HepG2 (cell line): ENCODE results near the gene KCNB1.

ENCODE experiments used
- ATM ChIP-seq: fragments of 450-650 bp; IDR thresholded peaks from 2 replicates; pipeline ENCODE4 v1.7.1; 2017; ENCODE audit warnings: mild to moderate bottlenecking, borderline replicate concordance
- BHLHE40 ChIP-seq: IDR thresholded peaks from 2 replicates; pipeline ENCODE4 v1.6.1; 2011; ENCODE audit warnings: low read length, improper control_type of control experiment
- CHD2 ChIP-seq: IDR thresholded peaks from 2 replicates; pipeline ENCODE4 v1.6.1; 2011; ENCODE audit warnings: low read depth, low read length, improper control_type of control experiment
- PBX3 ChIP-seq: sonication (generic); formaldehyde crosslinking; IDR thresholded peaks from 2 replicates; pipeline ENCODE4 v1.8.1; 2023; ENCODE audit warnings: missing genetic modification reagents, inconsistent platforms, borderline replicate concordance
- RNF2 ChIP-seq: fragments of 450-650 bp; conservative IDR thresholded peaks from 2 replicates; pipeline ENCODE4 v1.6.1; 2016; ENCODE audit warnings: low read depth
- ZKSCAN8 ChIP-seq: IDR thresholded peaks from 2 replicates; pipeline ENCODE4 v1.6.1; 2016; ENCODE audit warnings: borderline replicate concordance, missing genetic modification reagents, missing compliant biosample characterization
- ZNF766 ChIP-seq: sonication (generic); formaldehyde crosslinking; IDR thresholded peaks from 2 replicates; pipeline ENCODE4 v1.5.0; 2020; ENCODE audit warnings: missing genetic modification reagents, borderline replicate concordance
- TF ChIP-seq, protein P1 (sequence below): sonication (generic); formaldehyde crosslinking; IDR thresholded peaks from 2 replicates; pipeline ENCODE4 v1.5.0; 2020; ENCODE audit warnings: mild to moderate bottlenecking, missing genetic modification reagents, moderate library complexity
- TF ChIP-seq, protein P2 (sequence below): sonication (generic); formaldehyde crosslinking; IDR thresholded peaks from 2 replicates; pipeline ENCODE4 v1.4.0; 2020; ENCODE audit warnings: missing genetic modification reagents, borderline replicate concordance
- TF ChIP-seq, protein P3 (sequence below): sonication (generic); formaldehyde crosslinking; IDR thresholded peaks from 2 replicates; pipeline ENCODE4 v1.4.0; 2020; ENCODE audit warnings: mild to moderate bottlenecking, missing genetic modification reagents

- TF ChIP-seq ZNF766 (CRISPR knock-in tag) (no peak), BHLHE40 (no peak), ATM (no peak), PBX3 (CRISPR knock-in tag) (no peak), CHD2 (no peak), RNF2 (no peak), ZKSCAN8 (CRISPR knock-in tag) (no peak)
- TF ChIP-seq, protein P1, sequence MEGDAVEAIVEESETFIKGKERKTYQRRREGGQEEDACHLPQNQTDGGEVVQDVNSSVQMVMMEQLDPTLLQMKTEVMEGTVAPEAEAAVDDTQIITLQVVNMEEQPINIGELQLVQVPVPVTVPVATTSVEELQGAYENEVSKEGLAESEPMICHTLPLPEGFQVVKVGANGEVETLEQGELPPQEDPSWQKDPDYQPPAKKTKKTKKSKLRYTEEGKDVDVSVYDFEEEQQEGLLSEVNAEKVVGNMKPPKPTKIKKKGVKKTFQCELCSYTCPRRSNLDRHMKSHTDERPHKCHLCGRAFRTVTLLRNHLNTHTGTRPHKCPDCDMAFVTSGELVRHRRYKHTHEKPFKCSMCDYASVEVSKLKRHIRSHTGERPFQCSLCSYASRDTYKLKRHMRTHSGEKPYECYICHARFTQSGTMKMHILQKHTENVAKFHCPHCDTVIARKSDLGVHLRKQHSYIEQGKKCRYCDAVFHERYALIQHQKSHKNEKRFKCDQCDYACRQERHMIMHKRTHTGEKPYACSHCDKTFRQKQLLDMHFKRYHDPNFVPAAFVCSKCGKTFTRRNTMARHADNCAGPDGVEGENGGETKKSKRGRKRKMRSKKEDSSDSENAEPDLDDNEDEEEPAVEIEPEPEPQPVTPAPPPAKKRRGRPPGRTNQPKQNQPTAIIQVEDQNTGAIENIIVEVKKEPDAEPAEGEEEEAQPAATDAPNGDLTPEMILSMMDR (CRISPR knock-in tag): no peak
- TF ChIP-seq, protein P2, sequence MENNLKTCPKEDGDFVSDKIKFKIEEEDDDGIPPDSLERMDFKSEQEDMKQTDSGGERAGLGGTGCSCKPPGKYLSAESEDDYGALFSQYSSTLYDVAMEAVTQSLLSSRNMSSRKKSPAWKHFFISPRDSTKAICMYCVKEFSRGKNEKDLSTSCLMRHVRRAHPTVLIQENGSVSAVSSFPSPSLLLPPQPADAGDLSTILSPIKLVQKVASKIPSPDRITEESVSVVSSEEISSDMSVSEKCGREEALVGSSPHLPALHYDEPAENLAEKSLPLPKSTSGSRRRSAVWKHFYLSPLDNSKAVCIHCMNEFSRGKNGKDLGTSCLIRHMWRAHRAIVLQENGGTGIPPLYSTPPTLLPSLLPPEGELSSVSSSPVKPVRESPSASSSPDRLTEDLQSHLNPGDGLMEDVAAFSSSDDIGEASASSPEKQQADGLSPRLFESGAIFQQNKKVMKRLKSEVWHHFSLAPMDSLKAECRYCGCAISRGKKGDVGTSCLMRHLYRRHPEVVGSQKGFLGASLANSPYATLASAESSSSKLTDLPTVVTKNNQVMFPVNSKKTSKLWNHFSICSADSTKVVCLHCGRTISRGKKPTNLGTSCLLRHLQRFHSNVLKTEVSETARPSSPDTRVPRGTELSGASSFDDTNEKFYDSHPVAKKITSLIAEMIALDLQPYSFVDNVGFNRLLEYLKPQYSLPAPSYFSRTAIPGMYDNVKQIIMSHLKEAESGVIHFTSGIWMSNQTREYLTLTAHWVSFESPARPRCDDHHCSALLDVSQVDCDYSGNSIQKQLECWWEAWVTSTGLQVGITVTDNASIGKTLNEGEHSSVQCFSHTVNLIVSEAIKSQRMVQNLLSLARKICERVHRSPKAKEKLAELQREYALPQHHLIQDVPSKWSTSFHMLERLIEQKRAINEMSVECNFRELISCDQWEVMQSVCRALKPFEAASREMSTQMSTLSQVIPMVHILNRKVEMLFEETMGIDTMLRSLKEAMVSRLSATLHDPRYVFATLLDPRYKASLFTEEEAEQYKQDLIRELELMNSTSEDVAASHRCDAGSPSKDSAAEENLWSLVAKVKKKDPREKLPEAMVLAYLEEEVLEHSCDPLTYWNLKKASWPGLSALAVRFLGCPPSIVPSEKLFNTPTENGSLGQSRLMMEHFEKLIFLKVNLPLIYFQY (CRISPR knock-in tag): no peak
- TF ChIP-seq, protein P3, sequence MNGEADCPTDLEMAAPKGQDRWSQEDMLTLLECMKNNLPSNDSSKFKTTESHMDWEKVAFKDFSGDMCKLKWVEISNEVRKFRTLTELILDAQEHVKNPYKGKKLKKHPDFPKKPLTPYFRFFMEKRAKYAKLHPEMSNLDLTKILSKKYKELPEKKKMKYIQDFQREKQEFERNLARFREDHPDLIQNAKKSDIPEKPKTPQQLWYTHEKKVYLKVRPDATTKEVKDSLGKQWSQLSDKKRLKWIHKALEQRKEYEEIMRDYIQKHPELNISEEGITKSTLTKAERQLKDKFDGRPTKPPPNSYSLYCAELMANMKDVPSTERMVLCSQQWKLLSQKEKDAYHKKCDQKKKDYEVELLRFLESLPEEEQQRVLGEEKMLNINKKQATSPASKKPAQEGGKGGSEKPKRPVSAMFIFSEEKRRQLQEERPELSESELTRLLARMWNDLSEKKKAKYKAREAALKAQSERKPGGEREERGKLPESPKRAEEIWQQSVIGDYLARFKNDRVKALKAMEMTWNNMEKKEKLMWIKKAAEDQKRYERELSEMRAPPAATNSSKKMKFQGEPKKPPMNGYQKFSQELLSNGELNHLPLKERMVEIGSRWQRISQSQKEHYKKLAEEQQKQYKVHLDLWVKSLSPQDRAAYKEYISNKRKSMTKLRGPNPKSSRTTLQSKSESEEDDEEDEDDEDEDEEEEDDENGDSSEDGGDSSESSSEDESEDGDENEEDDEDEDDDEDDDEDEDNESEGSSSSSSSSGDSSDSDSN: no peak
Observed at GRCh38 chr20:49405062-49405683, 77.3 kb downstream of the KCNB1 start.
